Activated CD4-positive, alpha-beta memory T cell treated with anti-CD3 and anti-CD28 coated beads for 36 hours (primary cell): Measurements from ENCODE around the gene CSTF1. TPM values are rescaled to one million over a fixed set of nuclear protein-coding genes. Genes with fewer than 3 reads are reported as not detected.
"Not testable (repeated sequence)": the region's sequence is repeated elsewhere in the genome, so short reads cannot be mapped to it uniquely, and the experiment has no call there.

ENCODE experiments used
- CTCF ChIA-PET: fragments of 350-600 bp; sonication (Branson Sonifier 250); formaldehyde crosslinking; loops from one replicate; lab custom pipeline; 2021; ENCODE audit warnings: antibody characterized with exemption, inconsistent platforms; lab: Charles Lee
- POLR2A ChIA-PET: fragments of 350-600 bp; sonication (Branson Sonifier 250); formaldehyde crosslinking; loops from one replicate; lab custom pipeline; 2021; ENCODE audit warnings: antibody characterized with exemption; lab: Charles Lee
- DNase-seq: peaks from one replicate; pipeline ENCODE4 v3.0.0-alpha.2; 2020
- H3K27ac Mint-ChIP-seq: one replicate; pipeline ENCODE4 v1.8.0; 2021; ENCODE audit warnings: mixed read lengths
- H3K27me3 Mint-ChIP-seq: one replicate; pipeline ENCODE4 v1.8.0; 2021; ENCODE audit warnings: mixed read lengths
- H3K36me3 Mint-ChIP-seq: one replicate; pipeline ENCODE4 v1.8.0; 2021; ENCODE audit warnings: mixed read lengths
- H3K4me1 Mint-ChIP-seq: one replicate; pipeline ENCODE4 v1.8.0; 2021; ENCODE audit warnings: low read depth, mixed read lengths
- H3K4me3 Mint-ChIP-seq: one replicate; pipeline ENCODE4 v1.8.0; 2021; ENCODE audit warnings: mild to moderate bottlenecking, mixed read lengths
- H3K9me3 Mint-ChIP-seq: one replicate; pipeline ENCODE4 v1.8.0; 2021; ENCODE audit warnings: mixed read lengths
- intact Hi-C: fragments of 100-400 bp; cut with micrococcal nuclease; formaldehyde crosslinking; loops from one replicate; pipeline ENCODE4 v1.15.1; 2023
- total RNA-seq, 2 experiments: library from RNA; stranded (reverse); gene quantifications; one replicate each; pipeline ENCODE4 v1.2.3, GENCODE V29; 2021

The CSTF1 gene
- total RNA-seq, 2 experiments from 2014 or later: 53.9 to 56.6 TPM

DNA sequence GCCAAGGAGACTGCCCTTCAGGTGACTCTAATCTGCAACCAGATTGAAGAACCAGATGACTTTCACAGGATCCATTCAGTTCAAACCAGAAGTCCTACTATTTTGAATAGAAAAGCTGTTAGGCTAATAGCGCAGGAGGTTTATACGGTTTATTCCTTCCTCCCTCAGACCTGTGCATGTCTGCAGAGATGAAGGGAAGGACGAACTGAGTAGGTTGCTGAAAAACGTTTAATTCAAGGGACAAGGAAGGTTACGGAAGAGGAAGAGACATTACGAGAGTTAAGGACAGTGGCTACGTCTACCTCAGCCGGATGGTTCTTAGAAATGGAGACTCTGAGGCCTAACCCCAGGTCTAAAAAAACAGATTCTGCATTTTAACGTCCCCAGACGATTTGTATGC is 1.4 kb upstream of the CSTF1 start:
- H3K27ac Mint-ChIP-seq: no peak overlapping the region
- ChIA-PET CTCF (interaction anchor here (1.0 to 3.2 kb wide), 4 partner anchors 21 to 78 kb away, joined by 3 to 9 read pairs (median 6); partner anchors contain the start of gene CASS4), POLR2A (interaction anchor here (1.3 to 2.5 kb wide), 4 partner anchors 14 to 78 kb away, joined by 5 to 17 read pairs (median 15); partner anchors contain the start of genes FAM210B and RTF2)
- no peak for DNase-seq
- no peaks in the 10 kb centered on the region for H3K27me3 Mint-ChIP-seq
- H3K4me1 Mint-ChIP-seq: peaks cover 34% of the 10 kb centered on the region
- H3K9me3 Mint-ChIP-seq: no peaks in the 10 kb centered on the region
- H3K36me3 Mint-ChIP-seq: peaks cover 62% of the 10 kb centered on the region
- intact Hi-C loops: no loop called here
- H3K4me3 Mint-ChIP-seq: no peak overlapping the region

DNA sequence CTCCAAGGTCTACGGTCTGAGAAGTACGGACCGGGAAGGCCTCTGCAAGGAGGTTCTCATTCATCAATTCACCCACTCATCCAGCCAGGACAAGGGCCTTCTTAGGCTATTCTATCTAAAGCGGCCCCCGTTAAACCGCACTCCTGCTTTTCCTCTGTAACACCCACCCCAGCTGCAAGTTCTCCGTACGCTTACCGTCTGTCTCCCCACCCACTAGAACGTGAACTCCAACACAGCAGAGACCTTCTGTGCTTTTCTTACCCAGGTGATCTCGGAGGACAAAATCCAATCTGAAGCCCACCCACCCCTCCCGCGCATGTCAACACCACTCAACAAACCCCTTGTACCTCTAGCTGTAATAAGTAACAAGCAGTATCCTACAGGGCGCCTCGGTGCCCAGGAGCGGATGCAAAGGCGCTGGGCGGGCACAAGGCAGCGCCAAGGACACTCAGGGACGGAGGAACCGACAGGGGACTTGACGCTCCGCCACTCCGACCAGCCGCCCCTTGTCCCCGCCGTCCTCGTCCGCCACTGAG is 781 bp upstream of the CSTF1 start:
- no peaks in the 10 kb centered on the region for H3K27me3 Mint-ChIP-seq
- no peaks in the 10 kb centered on the region for H3K9me3 Mint-ChIP-seq
- no peak for DNase-seq
- intact Hi-C loops: loop anchor here (1.0 to 2.0 kb wide), 7 partner anchors 9 to 959 kb away; partner anchors contain the start of genes CASS4, FAM210B, RAE1 and RTF2
- POLR2A ChIA-PET: interaction anchor here (0.8 to 2.5 kb wide), 8 partner anchors 14 to 998 kb away, joined by 3 to 27 read pairs (median 10); partner anchors contain the start of genes CASS4, FAM210B and RTF2
- no peak overlapping the region for H3K4me3 Mint-ChIP-seq
- CTCF ChIA-PET: interaction anchor here (0.6 to 3.2 kb wide), 7 partner anchors 10 to 78 kb away, joined by 3 to 9 read pairs (median 5); partner anchors contain the start of genes CASS4 and FAM210B
- H3K27ac Mint-ChIP-seq: no peak overlapping the region
- H3K4me1 Mint-ChIP-seq: peaks cover 35% of the 10 kb centered on the region
- peaks cover 58% of the 10 kb centered on the region for H3K36me3 Mint-ChIP-seq

- H3K9me3 Mint-ChIP-seq: no peaks in the 10 kb centered on the region
- POLR2A ChIA-PET: interaction anchor here (1.0 to 2.5 kb wide), 6 partner anchors 20 to 997 kb away, joined by 3 to 27 read pairs (median 15); partner anchors contain the start of genes CASS4, FAM210B and RTF2
- CTCF ChIA-PET: interaction anchor here (1.1 to 3.2 kb wide), 4 partner anchors 14 to 76 kb away, joined by 3 to 9 read pairs (median 6); partner anchors contain the start of genes CASS4 and FAM210B
- H3K27me3 Mint-ChIP-seq: no peaks in the 10 kb centered on the region
- no peak overlapping the region for H3K27ac Mint-ChIP-seq
- no peak overlapping the region for H3K4me3 Mint-ChIP-seq
- intact Hi-C loops: loop anchor here (1.0 to 2.0 kb wide), 7 partner anchors 7 to 958 kb away; partner anchors contain the start of genes CASS4, FAM210B, RAE1 and RTF2
- peaks cover 63% of the 10 kb centered on the region for H3K36me3 Mint-ChIP-seq
- H3K4me1 Mint-ChIP-seq: peaks cover 36% of the 10 kb centered on the region
- DNase-seq: no peak
Measured at GRCh38 chr20:56392881-56393482, 537 bp downstream of the CSTF1 start.

DNA sequence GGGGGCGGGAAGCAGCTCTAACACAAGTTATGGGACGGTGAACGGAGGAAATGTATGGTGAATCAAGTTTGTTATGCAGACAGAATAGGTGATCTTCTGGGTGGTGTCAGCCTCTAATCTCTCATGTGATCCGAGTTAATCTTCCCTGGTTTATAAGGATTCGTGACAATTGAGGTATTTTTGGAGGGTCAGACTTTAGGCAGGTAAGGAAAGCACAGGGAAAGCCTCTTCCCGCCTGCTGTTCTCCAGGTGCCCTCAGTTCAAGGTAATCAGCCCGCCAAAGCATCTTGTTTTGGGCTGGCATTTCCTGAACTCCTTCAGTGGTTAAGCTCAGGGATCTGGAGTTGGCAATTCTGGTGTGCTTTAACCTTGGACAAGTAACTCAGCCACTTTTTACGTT is 1.2 kb downstream of the CSTF1 start:
- no peaks in the 10 kb centered on the region for H3K9me3 Mint-ChIP-seq
- CTCF ChIA-PET: interaction anchor here (3.2 kb wide), 1 partner anchor 76 kb away, joined by 9 read pairs; no protein-coding TSS in a partner anchor
- no peaks in the 10 kb centered on the region for H3K27me3 Mint-ChIP-seq
- no peak for DNase-seq
- H3K4me1 Mint-ChIP-seq: peaks cover 36% of the 10 kb centered on the region
- no peak overlapping the region for H3K27ac Mint-ChIP-seq
- H3K36me3 Mint-ChIP-seq: peaks cover 61% of the 10 kb centered on the region
- H3K4me3 Mint-ChIP-seq: no peak overlapping the region
- intact Hi-C loops: loop anchor here (2.0 kb wide), 3 partner anchors 19 to 957 kb away; partner anchors contain the start of gene RAE1
- POLR2A ChIA-PET: interaction anchor here (2.4 kb wide), 1 partner anchor 19 kb away, joined by 27 read pairs; the partner anchor contains the start of gene CASS4

- Mint-ChIP-seq H3K27ac (no peak overlapping the region), H3K27me3 (no peaks in the 10 kb centered on the region), H3K4me3 (no peak overlapping the region), H3K9me3 (no peaks in the 10 kb centered on the region), H3K36me3 (peaks cover 60% of the 10 kb centered on the region), H3K4me1 (peaks cover 44% of the 10 kb centered on the region)
- intact Hi-C loops: no loop called here
- DNase-seq: no peak
- POLR2A ChIA-PET: interaction anchor here (1.1 kb wide), 1 partner anchor 49 kb away, joined by 3 read pairs; no protein-coding TSS in a partner anchor
- CTCF ChIA-PET: interaction anchor here (1.1 to 3.3 kb wide), 3 partner anchors 73 to 110 kb away, joined by 3 to 11 read pairs (median 4); partner anchors contain the start of gene RTF2
Measured at GRCh38 chr20:56395166-56395565, 2.7 kb downstream of the CSTF1 start.

DNA sequence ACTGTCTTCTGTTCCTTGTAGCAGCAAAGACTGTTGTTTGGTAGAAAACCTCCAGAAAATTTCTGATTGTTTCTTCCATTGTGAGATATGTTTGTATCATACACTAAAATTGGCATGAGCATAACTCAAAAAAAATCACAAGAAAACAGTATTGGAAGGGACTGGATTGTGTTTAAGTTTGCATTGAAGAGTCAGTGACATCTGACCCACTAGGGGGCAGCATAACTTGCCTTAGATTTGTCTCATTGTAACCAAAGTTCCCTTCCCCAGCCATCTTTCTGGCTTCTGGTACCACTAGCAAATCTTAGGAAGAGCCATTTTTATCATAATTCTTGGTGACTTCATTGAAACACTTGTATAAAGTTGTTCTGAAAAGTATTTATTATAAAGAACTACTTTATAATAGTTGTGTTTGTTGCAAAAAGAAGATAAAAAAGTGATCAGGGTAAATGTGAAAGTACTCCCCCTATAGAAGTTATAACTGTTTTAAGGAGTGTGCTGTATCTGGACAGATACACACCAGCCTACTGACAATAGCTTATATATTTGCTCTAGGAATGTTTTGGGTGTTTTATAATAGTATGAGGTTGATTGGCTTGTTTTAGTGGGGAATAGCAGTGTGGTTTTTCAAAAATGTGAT is 7.7 kb downstream of the CSTF1 start:
- Mint-ChIP-seq H3K9me3 (no peaks in the 10 kb centered on the region), H3K36me3 (peaks cover 68% of the 10 kb centered on the region), H3K4me1 (peaks cover 25% of the 10 kb centered on the region), H3K4me3 (no peak overlapping the region), H3K27ac (no peak overlapping the region), H3K27me3 (no peaks in the 10 kb centered on the region)
- POLR2A ChIA-PET: interaction anchor here (0.6 kb wide), 1 partner anchor 26 kb away, joined by 3 read pairs; no protein-coding TSS in a partner anchor
- DNase-seq: peak; percentile 68
- intact Hi-C loops: loop anchor here (1.0 to 2.0 kb wide), 3 partner anchors 8 to 116 kb away; partner anchors contain the start of genes AURKA, CSTF1 and RTF2
- CTCF ChIA-PET: interaction anchor here (0.6 to 2.0 kb wide), 4 partner anchors 12 to 28 kb away, joined by 3 to 6 read pairs (median 4); partner anchors contain the start of gene CASS4

GRCh38 chr20:56403465-56403864 is 11.0 kb downstream of the CSTF1 start:
- POLR2A ChIA-PET: no interaction called here

DNA sequence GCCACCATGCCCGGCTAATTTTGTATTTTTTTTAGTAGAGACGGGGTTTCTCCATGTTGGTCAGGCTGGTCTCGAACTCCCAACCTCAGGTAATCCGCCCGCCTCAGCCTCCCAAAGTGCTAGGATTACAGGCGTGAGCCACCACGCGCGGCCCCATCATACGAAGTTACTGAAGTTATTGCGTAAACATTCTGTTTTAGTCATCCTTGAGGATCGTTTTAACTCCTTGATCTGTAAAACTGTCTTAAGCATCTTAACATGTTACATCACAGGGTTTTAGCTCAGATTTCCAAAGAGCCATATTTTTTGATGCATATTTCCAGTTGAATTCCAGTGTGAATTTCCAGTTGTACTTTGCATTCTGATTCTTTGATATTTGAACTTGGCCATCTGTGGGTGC is 12.9 kb downstream of the CSTF1 start:
- POLR2A ChIA-PET: interaction anchor here (1.0 kb wide), 1 partner anchor 13 kb away, joined by 3 read pairs; the partner anchor contains the start of genes AURKA and CSTF1
- H3K27me3 Mint-ChIP-seq, H3K27ac Mint-ChIP-seq: not testable (repeated sequence)

More at GRCh38 chr20:56403465-56403864, 11.0 kb downstream of the CSTF1 start:
- Mint-ChIP-seq H3K27me3 (no peaks in the 10 kb centered on the region), H3K27ac (peak overlapping the region; percentile 30), H3K36me3 (peaks cover 69% of the 10 kb centered on the region), H3K9me3 (no peaks in the 10 kb centered on the region), H3K4me3 (no peak overlapping the region), H3K4me1 (peaks cover 21% of the 10 kb centered on the region)
- intact Hi-C loops: no loop called here
- CTCF ChIA-PET: no interaction called here
- DNase-seq: no peak

GRCh38 chr20:56406910-56407309 is 14.5 kb downstream of the CSTF1 start:
- POLR2A ChIA-PET: interaction anchor here (1.0 kb wide), 1 partner anchor 48 kb away, joined by 3 read pairs; no protein-coding TSS in a partner anchor
- CTCF ChIA-PET: interaction anchor here (0.6 kb wide), 1 partner anchor 14 kb away, joined by 3 read pairs; the partner anchor contains the start of gene CSTF1
- no peak for DNase-seq

More for the DNA sequence above, 12.9 kb downstream of the CSTF1 start:
- H3K4me3 Mint-ChIP-seq, intact Hi-C loops, DNase-seq, H3K9me3 Mint-ChIP-seq, CTCF ChIA-PET: not testable (repeated sequence)
- H3K36me3 Mint-ChIP-seq: peaks cover 57% of the 10 kb centered on the region
- H3K4me1 Mint-ChIP-seq: peaks cover 22% of the 10 kb centered on the region

GRCh38 chr20:56409521-56409920 is 17.1 kb downstream of the CSTF1 start:
- H3K27ac Mint-ChIP-seq: no peak overlapping the region
- POLR2A ChIA-PET: interaction anchor here (1.4 to 1.7 kb wide), 2 partner anchors 9 to 19 kb away, joined by 3 to 7 read pairs; no protein-coding TSS in a partner anchor
- H3K4me3 Mint-ChIP-seq: no peak overlapping the region
- H3K27me3 Mint-ChIP-seq: no peaks in the 10 kb centered on the region
- CTCF ChIA-PET: no interaction called here
- peaks cover 52% of the 10 kb centered on the region for H3K36me3 Mint-ChIP-seq
- no peak for DNase-seq
- intact Hi-C loops: no loop called here
- H3K9me3 Mint-ChIP-seq: no peaks in the 10 kb centered on the region
- H3K4me1 Mint-ChIP-seq: peaks cover 49% of the 10 kb centered on the region

More at GRCh38 chr20:56406910-56407309, 14.5 kb downstream of the CSTF1 start:
- Mint-ChIP-seq H3K4me1 (peaks cover 30% of the 10 kb centered on the region), H3K27me3 (no peaks in the 10 kb centered on the region), H3K4me3 (no peak overlapping the region), H3K9me3 (no peaks in the 10 kb centered on the region), H3K36me3 (peaks cover 51% of the 10 kb centered on the region), H3K27ac (no peak overlapping the region)
- intact Hi-C loops: no loop called here

GRCh38 chr20:56409956-56410355 is 17.5 kb downstream of the CSTF1 start:
- CTCF ChIA-PET: no interaction called here
- Mint-ChIP-seq H3K9me3 (no peaks in the 10 kb centered on the region), H3K36me3 (peaks cover 49% of the 10 kb centered on the region), H3K4me1 (peaks cover 52% of the 10 kb centered on the region), H3K4me3 (no peak overlapping the region), H3K27me3 (no peaks in the 10 kb centered on the region), H3K27ac (peak overlapping the region; percentile 35)
- intact Hi-C loops: loop anchor here (10.0 kb wide), 1 partner anchor 985 kb away; the partner anchor contains the start of gene RBM38
- no peak for DNase-seq
- POLR2A ChIA-PET: interaction anchor here (1.4 to 1.7 kb wide), 2 partner anchors 9 to 19 kb away, joined by 3 to 7 read pairs; no protein-coding TSS in a partner anchor
